OCI-LY7 (cell line): ENCODE measurements around the gene HDGF. TPM values are rescaled to one million over a fixed set of nuclear protein-coding genes. Genes with fewer than 3 reads are reported as not detected.

Source experiments
- BruUV-seq: library from RNA; stranded (reverse); fragments of 400-500 nt; replicated peaks from 2 replicates; lab custom pipeline; 2021; lab: Mats Ljungman, UMichigan
- CTCF ChIA-PET: fragments of 300-600 bp; sonication (Branson Sonifier 250); formaldehyde crosslinking; loops from one replicate; lab custom pipeline; 2022; ENCODE audit warnings: antibody characterized with exemption; ENCODE audit not compliant: unreplicated experiment; lab: Charles Lee
- POLR2A ChIA-PET: fragments of 300-600 bp; sonication (Branson Sonifier 250); formaldehyde crosslinking; loops from one replicate; lab custom pipeline; 2022; ENCODE audit warnings: antibody characterized with exemption; lab: Charles Lee
- DNase-seq: peaks from one replicate; pipeline ENCODE4 v3.0.0-alpha.2; 2015; ENCODE audit warnings: low spot score
- H2AFZ ChIP-seq: fragments of 200-600 bp; sonication (generic), shearing (Covaris generic); 2 replicates; pipeline ENCODE4 v1.6.1; 2014; ENCODE audit warnings: mild to moderate bottlenecking, antibody characterized with exemption, low read length, moderate library complexity
- H3K27ac ChIP-seq: fragments of 200-600 bp; sonication (generic); 2 replicates; pipeline ENCODE4 v1.5.1; 2014; ENCODE audit warnings: mixed run types, low read depth, mild to moderate bottlenecking, moderate library complexity, low read length, inconsistent platforms; ENCODE audit not compliant: poor library complexity, severe bottlenecking
- H3K36me3 ChIP-seq: fragments of 200-600 bp; sonication (generic); 2 replicates; pipeline ENCODE4 v1.6.1; 2014; ENCODE audit warnings: mild to moderate bottlenecking, antibody characterized with exemption, low read length, moderate library complexity, mixed read lengths; ENCODE audit not compliant: insufficient read depth
- H3K4me1 ChIP-seq: fragments of 200-600 bp; sonication (generic); 2 replicates; pipeline ENCODE4 v1.5.1; 2014; ENCODE audit warnings: mild to moderate bottlenecking, low read length; ENCODE audit not compliant: insufficient read depth, poor library complexity, severe bottlenecking
- H3K4me2 ChIP-seq: fragments of 200-600 bp; sonication (generic); 2 replicates; pipeline ENCODE4 v1.6.1; 2014; ENCODE audit warnings: mild to moderate bottlenecking, low read length
- H3K4me3 ChIP-seq: fragments of 200-600 bp; sonication (generic); 2 replicates; pipeline ENCODE4 v1.5.1; 2014; ENCODE audit warnings: mild to moderate bottlenecking, low read depth, low read length; ENCODE audit not compliant: poor library complexity, severe bottlenecking
- H3K79me2 ChIP-seq: fragments of 200-600 bp; sonication (generic); 2 replicates; pipeline ENCODE4 v1.6.1; 2016; ENCODE audit warnings: low read depth, mild to moderate bottlenecking, low read length, moderate library complexity, mixed read lengths; ENCODE audit not compliant: insufficient read depth
- H3K9me2 ChIP-seq: fragments of 200-600 bp; sonication (generic); 2 replicates; pipeline ENCODE4 v1.6.1; 2016; ENCODE audit warnings: mild to moderate bottlenecking, low read length, mixed read lengths; ENCODE audit not compliant: insufficient read depth
- H3K9me3 ChIP-seq: fragments of 200-600 bp; sonication (generic); 2 replicates; pipeline ENCODE4 v1.6.1; 2014; ENCODE audit warnings: mild to moderate bottlenecking, mixed run types, low read length, mixed read lengths
- H4K20me1 ChIP-seq: fragments of 200-600 bp; sonication (generic); 2 replicates; pipeline ENCODE4 v1.6.1; 2014; ENCODE audit warnings: mild to moderate bottlenecking, antibody characterized with exemption, low read length, moderate library complexity, mixed read lengths; ENCODE audit not compliant: insufficient read depth
- CTCF ChIP-seq: fragments of 200-600 bp; sonication (generic); conservative IDR thresholded peaks from 2 replicates; pipeline ENCODE4 v1.5.1; 2014; ENCODE audit warnings: mild to moderate bottlenecking, antibody characterized with exemption, low read length, moderate library complexity, mixed read lengths
- EZH2phosphoT487 ChIP-seq: fragments of 200-600 bp; sonication (generic); IDR thresholded peaks from 2 replicates; pipeline ENCODE4 v1.6.1; 2018; ENCODE audit warnings: low read depth, borderline replicate concordance, mild to moderate bottlenecking, mixed run types, antibody characterized with exemption, low read length, moderate library complexity, mixed read lengths
- intact Hi-C: fragments of 100-400 bp; cut with micrococcal nuclease; formaldehyde crosslinking; loops from one replicate; pipeline ENCODE4 v1.10.0; 2022; ENCODE audit not compliant: unreplicated experiment
- total RNA-seq, 2 experiments: library from RNA; depleted of rRNA in 1 of 2; stranded (reverse); fragments of >200 nt in 1 of 2; shearing (Covaris generic) in 1 of 2; gene quantifications; 2 replicates each; pipeline ENCODE4 v1.2.3, GENCODE V29; 2014 to 2022

HDGF gene
- total RNA-seq, 2 experiments from 2014 or later = 291 to 329 TPM

GRCh38 chr1:156768610-156769295 is 17.3 kb upstream of the HDGF start:
- no TSS peak for BruUV-seq
- TF ChIP-seq EZH2phosphoT487 (no peak), CTCF (no peak)

GRCh38 chr1:156767879-156768604 is 16.6 kb upstream of the HDGF start:
- Histone ChIP-seq H4K20me1 (peaks cover 17% of the 10 kb centered on the region), H3K27ac (peak overlapping the region; percentile 64), H3K79me2 (peaks cover 65% of the 10 kb centered on the region), H2AFZ (0 out of 2 replicates have a peak overlapping the region, but pooled peaks have one; percentile 6), H3K9me3 (no peaks in the 10 kb centered on the region), H3K4me1 (peaks cover 24% of the 10 kb centered on the region), H3K9me2 (no peaks in the 10 kb centered on the region), H3K4me2 (peak overlapping the region; percentile 98), H3K4me3 (peak overlapping the region; percentile 89), H3K36me3 (peaks cover 39% of the 10 kb centered on the region)
- TSS peak; percentile 74 for BruUV-seq
- TF ChIP-seq EZH2phosphoT487 = no peak
- no peak for TF ChIP-seq CTCF
- intact Hi-C loops = loop anchor here (1.0 kb wide), 3 partner anchors 17 to 40 kb away; partner anchors contain the start of genes HDGF, ISG20L2, METTL25B and MRPL24
- no peak for DNase-seq
- ChIA-PET POLR2A (interaction anchor here (1.0 to 2.0 kb wide), 6 partner anchors 11 to 37 kb away, joined by 3 to 16 read pairs (median 6); partner anchors contain the start of genes HDGF and MRPL24), CTCF (interaction anchor here (0.6 to 1.0 kb wide), 2 partner anchors 42 to 50 kb away, joined by 3 to 8 read pairs; no protein-coding TSS in a partner anchor)

More at GRCh38 chr1:156768610-156769295, 17.3 kb upstream of the HDGF start:
- CTCF ChIA-PET = no interaction called here
- peak overlapping the region; percentile 89 for H3K4me3 ChIP-seq
- H3K4me2 ChIP-seq = peak overlapping the region; percentile 98
- peaks cover 72% of the 10 kb centered on the region for H3K79me2 ChIP-seq
- DNase-seq = no peak
- no peak overlapping the region for H2AFZ ChIP-seq
- peaks cover 24% of the 10 kb centered on the region for H3K4me1 ChIP-seq
- peaks cover 46% of the 10 kb centered on the region for H3K36me3 ChIP-seq
- peak overlapping the region; percentile 64 for H3K27ac ChIP-seq
- POLR2A ChIA-PET = interaction anchor here (1.1 to 1.4 kb wide), 3 partner anchors 10 to 28 kb away, joined by 4 to 7 read pairs (median 4); partner anchors contain the start of gene MRPL24
- H3K9me3 ChIP-seq = no peaks in the 10 kb centered on the region
- H3K9me2 ChIP-seq = no peaks in the 10 kb centered on the region
- H4K20me1 ChIP-seq = peaks cover 23% of the 10 kb centered on the region
- intact Hi-C loops = no loop called here
